OCI-LY7 (cell line): ENCODE measurements around the gene MEF2A.

ENCODE experiments used
- CTCF ChIP-seq: fragments of 200-600 bp; sonication (generic); conservative IDR thresholded peaks from 2 replicates; pipeline ENCODE4 v1.5.1; 2014; ENCODE audit warnings: mild to moderate bottlenecking, antibody characterized with exemption, low read length, moderate library complexity, mixed read lengths
- EZH2phosphoT487 ChIP-seq: fragments of 200-600 bp; sonication (generic); IDR thresholded peaks from 2 replicates; pipeline ENCODE4 v1.6.1; 2018; ENCODE audit warnings: low read depth, borderline replicate concordance, mild to moderate bottlenecking, mixed run types, antibody characterized with exemption, low read length, moderate library complexity, mixed read lengths

GRCh38 chr15:99537344-99537743 lies 28.4 kb upstream of the MEF2A start:
- no peak for TF ChIP-seq CTCF
- TF ChIP-seq EZH2phosphoT487 = no peak
